Vagina (tissue), 2 donors: Measurements from ENCODE around the gene RFX4.

Experiments
- CTCF ChIP-seq, 3 experiments: fragments of 450-650 bp in 2 of 3; fragments of 200-600 bp in 1 of 3; sonication (generic) in 1 of 3; IDR thresholded peaks; one replicate each; pipeline ENCODE4 v1.5.1; 2017 to 2019; ENCODE audit warnings: antibody characterized with exemption in 3 of 3, mild to moderate bottlenecking in 2 of 3, moderate library complexity in 2 of 3
- POLR2AphosphoS5 ChIP-seq, 2 donors: sonication (generic); formaldehyde crosslinking; IDR thresholded peaks; one replicate each; pipeline ENCODE4 v1.9.0; 2017; ENCODE audit warnings: antibody characterized with exemption in 2 of 2, mild to moderate bottlenecking in 2 of 2, low read depth in 1 of 2; ENCODE audit not compliant: insufficient read depth in 1 of 2

GRCh38 chr12:106586803-106587684 is 4.2 kb downstream of the RFX4 start:
- TF ChIP-seq CTCF (IDR thresholded peaks at IDR 0.05) (no peak), POLR2AphosphoS5 (IDR thresholded peaks at IDR 0.05; ENCODE audit: insufficient read depth in 1 of 2, low read depth in 1 of 2) (no peak)
